HepG2 (cell line): ENCODE measurements around the gene FAM83E. TPM values are rescaled to one million over a fixed set of nuclear protein-coding genes. Genes with fewer than 3 reads are reported as not detected.
A peak's percentile ranks its signal among the peaks of the same experiment; 100 is the strongest.

Experiments
- AHR ChIP-seq: IDR thresholded peaks from 2 replicates; pipeline ENCODE4 v1.6.1; 2018; ENCODE audit warnings: missing genetic modification reagents, missing compliant biosample characterization
- ASH2L ChIP-seq: fragments of 300-600, 200-600 bp; sonication (generic); IDR thresholded peaks from 2 replicates; pipeline ENCODE4 v1.7.0; 2017; ENCODE audit warnings: low read depth, mild to moderate bottlenecking, moderate library complexity, mixed read lengths, low read length; ENCODE audit not compliant: insufficient read length
- CBX5 ChIP-seq: sonication (generic); formaldehyde crosslinking; IDR thresholded peaks from 2 replicates; pipeline ENCODE4 v1.4.0; 2020; ENCODE audit warnings: missing genetic modification reagents, borderline replicate concordance
- ERF ChIP-seq: IDR thresholded peaks from 2 replicates; pipeline ENCODE4 v1.6.1; 2018; ENCODE audit warnings: missing biosample characterization, missing genetic modification reagents
- ETS1 ChIP-seq: sonication (generic); formaldehyde crosslinking; IDR thresholded peaks from 2 replicates; pipeline ENCODE4 v1.4.0; 2020; ENCODE audit warnings: missing genetic modification reagents
- GFI1 ChIP-seq: sonication (generic); formaldehyde crosslinking; IDR thresholded peaks from 2 replicates; pipeline ENCODE4 v1.5.0; 2020; ENCODE audit warnings: missing genetic modification reagents, mild to moderate bottlenecking, borderline replicate concordance
- HDAC2 ChIP-seq: sonication (generic); formaldehyde crosslinking; IDR thresholded peaks from 2 replicates; pipeline ENCODE4 v1.4.0; 2020; ENCODE audit warnings: missing genetic modification reagents
- KAT8 ChIP-seq: IDR thresholded peaks from 2 replicates; pipeline ENCODE4 v1.6.1; 2016; ENCODE audit warnings: missing genetic modification reagents, missing compliant biosample characterization
- REST ChIP-seq, 2 experiments: IDR thresholded peaks; 2 replicates each; pipeline ENCODE4 v1.6.1; 2011 to 2012; ENCODE audit warnings: low read length in 2 of 2, borderline replicate concordance in 1 of 2, low read depth in 1 of 2, mild to moderate bottlenecking in 1 of 2, moderate library complexity in 1 of 2
- SP1 ChIP-seq, 2 experiments: fragments of 450-650 bp in 1 of 2; sonication (generic) in 1 of 2; formaldehyde crosslinking in 1 of 2; IDR thresholded peaks; 2 replicates each; pipeline versions ENCODE4 v1.4.0 to v1.6.1; 2016 to 2020; ENCODE audit warnings: missing genetic modification reagents in 1 of 2
- WIZ ChIP-seq: sonication (generic); formaldehyde crosslinking; IDR thresholded peaks from 2 replicates; pipeline ENCODE4 v1.5.1; 2020; ENCODE audit warnings: mild to moderate bottlenecking, missing genetic modification reagents
- YEATS4 ChIP-seq: sonication (generic); formaldehyde crosslinking; IDR thresholded peaks from 2 replicates; pipeline ENCODE4 v1.4.0; 2020; ENCODE audit warnings: missing genetic modification reagents, borderline replicate concordance
- ZEB1 ChIP-seq: IDR thresholded peaks from 2 replicates; pipeline ENCODE4 v1.6.1; 2012; ENCODE audit warnings: mild to moderate bottlenecking, low read depth, inconsistent platforms; ENCODE audit not compliant: insufficient replicate concordance
- ZFY ChIP-seq: sonication (generic); formaldehyde crosslinking; IDR thresholded peaks from 2 replicates; pipeline ENCODE4 v1.4.0; 2020; ENCODE audit warnings: missing genetic modification reagents
- ZGPAT ChIP-seq: IDR thresholded peaks from 2 replicates; pipeline ENCODE4 v1.6.1; 2016; ENCODE audit warnings: mild to moderate bottlenecking
- ZNF329 ChIP-seq: sonication (generic); formaldehyde crosslinking; IDR thresholded peaks from 2 replicates; pipeline ENCODE4 v1.9.0; 2021; ENCODE audit warnings: low read depth, mild to moderate bottlenecking, missing genetic modification reagents
- ZNF605 ChIP-seq: sonication (generic); formaldehyde crosslinking; IDR thresholded peaks from 2 replicates; pipeline ENCODE4 v1.8.0; 2022; ENCODE audit warnings: mild to moderate bottlenecking, missing genetic modification reagents
- ZNF792 ChIP-seq: IDR thresholded peaks from 2 replicates; pipeline ENCODE4 v1.6.1; 2016
- polyA plus RNA-seq, 8 experiments: library from polyadenylated mRNA; depleted of rRNA in 3 of 8; stranded (reverse) in 7 of 8; unstranded in 1 of 8; fragments of >200 nt; fragmentation: Illumina TruSeq in 4 of 8; extraction: Trizol in 4 of 8; gene quantifications; 2 replicates each; pipeline versions ENCODE4 v1.2.1 to v1.2.3, GENCODE V29; 2011 to 2016; ENCODE audit warnings: low read depth in 4 of 8, missing spikeins in 1 of 8, mixed read lengths in 1 of 8; ENCODE audit not compliant: insufficient read depth in 1 of 8
- total RNA-seq, 5 experiments: library from RNA; depleted of rRNA; stranded (reverse); fragments of >200 nt; fragmentation: Illumina TruSeq; extraction: Trizol; gene quantifications; 2 replicates each; pipeline ENCODE4 v1.2.3, GENCODE V29; 2016; ENCODE audit warnings: low read depth in 1 of 5
- TF ChIP-seq, protein P1 (sequence below): IDR thresholded peaks from 2 replicates; pipeline ENCODE4 v1.6.1; 2016; ENCODE audit warnings: low read depth
- TF ChIP-seq, protein P2 (sequence below): sonication (generic); formaldehyde crosslinking; IDR thresholded peaks from 2 replicates; pipeline ENCODE4 v1.9.0; 2021; ENCODE audit warnings: missing genetic modification reagents, borderline replicate concordance

FAM83E gene
- total and polyA plus RNA-seq, 2 of the 13 experiments (the other 11 are each of a cell fraction or from before 2014, with no cell fraction given), result 0.18 to 0.60 TPM

GRCh38 chr19:48634424-48635262, 19.8 kb upstream of the FAM83E start (continued):
- TF ChIP-seq REST (IDR thresholded peaks at IDR 0.05; ENCODE audit: borderline replicate concordance in 1 of 2, low read depth in 1 of 2, low read length in 2 of 2) (peak in 1 of 2 experiments; percentile 10; a peak in 1 of 4 replicates), CBX5 (CRISPR knock-in tag) (no peak), GFI1 (CRISPR knock-in tag) (peak; percentile 54; the same call in 1 of the 2 replicates), ZNF605 (CRISPR knock-in tag) (peak; percentile 87), SP1 (IDR thresholded peaks at IDR 0.05) (no peak), SP1 (CRISPR knock-in tag; IDR thresholded peaks at IDR 0.05) (peak; percentile 49), WIZ (CRISPR knock-in tag) (no peak), ZEB1 (peak; percentile 14), ASH2L (no peak), AHR (CRISPR knock-in tag) (peak; percentile 69; the same call in 1 of the 2 replicates), ETS1 (CRISPR knock-in tag) (no peak; the same call in 1 of the 2 replicates), ZNF792 (CRISPR knock-in tag) (peak; percentile 22; the same call in 1 of the 2 replicates), KAT8 (CRISPR knock-in tag) (peak; percentile 78), HDAC2 (CRISPR knock-in tag) (peak; percentile 55; the same call in 1 of the 2 replicates), ERF (CRISPR knock-in tag) (peak; percentile 88), ZFY (CRISPR knock-in tag) (peak; percentile 82), YEATS4 (peak; percentile 65; the same call in 1 of the 2 replicates), ZGPAT (CRISPR knock-in tag) (peak; percentile 72), ZNF329 (no peak)
- TF ChIP-seq, protein P1, sequence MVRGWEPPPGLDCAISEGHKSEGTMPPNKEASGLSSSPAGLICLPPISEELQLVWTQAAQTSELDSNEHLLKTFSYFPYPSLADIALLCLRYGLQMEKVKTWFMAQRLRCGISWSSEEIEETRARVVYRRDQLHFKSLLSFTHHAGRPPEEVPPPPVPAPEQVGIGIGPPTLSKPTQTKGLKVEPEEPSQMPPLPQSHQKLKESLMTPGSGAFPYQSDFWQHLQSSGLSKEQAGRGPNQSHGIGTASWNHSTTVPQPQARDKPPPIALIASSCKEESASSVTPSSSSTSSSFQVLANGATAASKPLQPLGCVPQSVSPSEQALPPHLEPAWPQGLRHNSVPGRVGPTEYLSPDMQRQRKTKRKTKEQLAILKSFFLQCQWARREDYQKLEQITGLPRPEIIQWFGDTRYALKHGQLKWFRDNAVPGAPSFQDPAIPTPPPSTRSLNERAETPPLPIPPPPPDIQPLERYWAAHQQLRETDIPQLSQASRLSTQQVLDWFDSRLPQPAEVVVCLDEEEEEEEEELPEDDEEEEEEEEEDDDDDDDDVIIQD (CRISPR knock-in tag), result 0 out of 2 replicates have a peak, but pooled peaks have one; percentile 32
- TF ChIP-seq, protein P2, sequence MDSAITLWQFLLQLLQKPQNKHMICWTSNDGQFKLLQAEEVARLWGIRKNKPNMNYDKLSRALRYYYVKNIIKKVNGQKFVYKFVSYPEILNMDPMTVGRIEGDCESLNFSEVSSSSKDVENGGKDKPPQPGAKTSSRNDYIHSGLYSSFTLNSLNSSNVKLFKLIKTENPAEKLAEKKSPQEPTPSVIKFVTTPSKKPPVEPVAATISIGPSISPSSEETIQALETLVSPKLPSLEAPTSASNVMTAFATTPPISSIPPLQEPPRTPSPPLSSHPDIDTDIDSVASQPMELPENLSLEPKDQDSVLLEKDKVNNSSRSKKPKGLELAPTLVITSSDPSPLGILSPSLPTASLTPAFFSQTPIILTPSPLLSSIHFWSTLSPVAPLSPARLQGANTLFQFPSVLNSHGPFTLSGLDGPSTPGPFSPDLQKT, result no peak
